ENCODE results near the gene ADGRA3. TPM values are rescaled to one million over a fixed set of nuclear protein-coding genes. Genes with fewer than 3 reads are reported as not detected.
"Not testable (repeated sequence)": the region's sequence is repeated elsewhere in the genome, so short reads cannot be mapped to it uniquely, and the experiment has no call there.

The ADGRA3 gene
- total RNA-seq, 4 donors from 2014 or later, result 10.4 to 32.2 (median 19.8) TPM

DNA sequence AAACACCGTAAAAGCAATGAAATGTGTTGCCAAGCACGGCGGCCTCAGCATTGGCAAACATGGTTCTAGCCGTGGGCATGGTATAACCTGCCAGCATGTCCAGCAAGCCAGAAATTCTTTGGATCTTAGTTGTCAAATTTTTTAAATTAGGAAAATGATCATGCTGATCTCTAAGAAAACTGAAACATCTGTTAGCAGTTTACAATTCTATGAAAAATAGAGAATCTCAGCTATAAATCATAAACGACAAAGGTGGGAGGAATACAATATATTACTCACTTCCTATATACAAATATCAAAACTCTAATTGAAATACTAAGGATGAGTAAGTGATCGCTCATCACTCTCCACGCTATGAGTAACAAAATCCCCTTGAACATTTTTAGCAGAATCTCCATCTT, 130.3 kb downstream of the ADGRA3 start:
- Histone ChIP-seq H3K36me3 (peaks cover 4% of the 10 kb centered on the region), H3K4me3 (no peak overlapping the region), H3K4me1 (no peaks in the 10 kb centered on the region), H3K9me3 (no peaks in the 10 kb centered on the region), H3K27me3 (no peaks in the 10 kb centered on the region), H3K27ac (no peak overlapping the region)
- TF ChIP-seq POLR2AphosphoS5 (IDR thresholded peaks at IDR 0.05), result no peak
- TF ChIP-seq, protein P1, sequence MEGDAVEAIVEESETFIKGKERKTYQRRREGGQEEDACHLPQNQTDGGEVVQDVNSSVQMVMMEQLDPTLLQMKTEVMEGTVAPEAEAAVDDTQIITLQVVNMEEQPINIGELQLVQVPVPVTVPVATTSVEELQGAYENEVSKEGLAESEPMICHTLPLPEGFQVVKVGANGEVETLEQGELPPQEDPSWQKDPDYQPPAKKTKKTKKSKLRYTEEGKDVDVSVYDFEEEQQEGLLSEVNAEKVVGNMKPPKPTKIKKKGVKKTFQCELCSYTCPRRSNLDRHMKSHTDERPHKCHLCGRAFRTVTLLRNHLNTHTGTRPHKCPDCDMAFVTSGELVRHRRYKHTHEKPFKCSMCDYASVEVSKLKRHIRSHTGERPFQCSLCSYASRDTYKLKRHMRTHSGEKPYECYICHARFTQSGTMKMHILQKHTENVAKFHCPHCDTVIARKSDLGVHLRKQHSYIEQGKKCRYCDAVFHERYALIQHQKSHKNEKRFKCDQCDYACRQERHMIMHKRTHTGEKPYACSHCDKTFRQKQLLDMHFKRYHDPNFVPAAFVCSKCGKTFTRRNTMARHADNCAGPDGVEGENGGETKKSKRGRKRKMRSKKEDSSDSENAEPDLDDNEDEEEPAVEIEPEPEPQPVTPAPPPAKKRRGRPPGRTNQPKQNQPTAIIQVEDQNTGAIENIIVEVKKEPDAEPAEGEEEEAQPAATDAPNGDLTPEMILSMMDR (IDR thresholded peaks at IDR 0.05), result no peak
- TF ChIP-seq EP300 (IDR thresholded peaks at IDR 0.05), result no peak
- TF ChIP-seq POLR2A (IDR thresholded peaks at IDR 0.05), result no peak
- 42% methylated on average over 7 of the region's 7 CpGs for WGBS
- DNase-seq (ENCODE audit: low spot score in 2 of 2), result no peak

GRCh38 chr4:22384154-22384553, 131.7 kb downstream of the ADGRA3 start:
- DNase-seq (ENCODE audit: low spot score in 2 of 2), result no peak
- TF ChIP-seq EP300 (IDR thresholded peaks at IDR 0.05) (no peak), POLR2AphosphoS5 (IDR thresholded peaks at IDR 0.05) (no peak), POLR2A (IDR thresholded peaks at IDR 0.05) (no peak)
- TF ChIP-seq, protein P1 (IDR thresholded peaks at IDR 0.05), result no peak
- Histone ChIP-seq H3K4me1 (no peaks in the 10 kb centered on the region), H3K36me3 (peaks cover 4% of the 10 kb centered on the region), H3K9me3 (no peaks in the 10 kb centered on the region), H3K27ac (no peak overlapping the region), H3K27me3 (no peaks in the 10 kb centered on the region), H3K4me3 (no peak overlapping the region)

DNA sequence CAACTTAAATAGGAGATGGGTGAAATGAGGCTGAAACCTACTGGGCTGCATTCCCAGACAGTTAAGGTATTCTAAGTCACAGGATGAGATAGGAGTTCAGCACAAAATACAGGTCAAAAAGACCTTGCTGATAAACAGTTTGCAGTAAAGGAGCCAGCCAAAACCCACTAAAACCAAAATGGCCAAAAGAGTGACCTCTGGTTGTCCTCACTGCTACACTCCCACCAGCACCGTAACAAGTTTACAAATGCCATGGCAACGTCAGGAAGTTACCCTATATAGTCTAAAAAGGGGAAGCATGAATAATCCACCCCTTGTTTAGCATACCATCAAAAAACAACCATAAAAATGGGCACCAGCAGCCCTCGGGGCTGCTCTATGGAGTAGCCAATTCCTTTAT, 133.7 kb downstream of the ADGRA3 start:
- H3K4me1 ChIP-seq; DNase-seq (ENCODE audit: low spot score in 2 of 2); H3K27me3 ChIP-seq; H3K36me3 ChIP-seq; H3K4me3 ChIP-seq; H3K27ac ChIP-seq; H3K9me3 ChIP-seq: not testable (repeated sequence)
- WGBS, result 78% methylated on average over 3 of the region's 3 CpGs

DNA sequence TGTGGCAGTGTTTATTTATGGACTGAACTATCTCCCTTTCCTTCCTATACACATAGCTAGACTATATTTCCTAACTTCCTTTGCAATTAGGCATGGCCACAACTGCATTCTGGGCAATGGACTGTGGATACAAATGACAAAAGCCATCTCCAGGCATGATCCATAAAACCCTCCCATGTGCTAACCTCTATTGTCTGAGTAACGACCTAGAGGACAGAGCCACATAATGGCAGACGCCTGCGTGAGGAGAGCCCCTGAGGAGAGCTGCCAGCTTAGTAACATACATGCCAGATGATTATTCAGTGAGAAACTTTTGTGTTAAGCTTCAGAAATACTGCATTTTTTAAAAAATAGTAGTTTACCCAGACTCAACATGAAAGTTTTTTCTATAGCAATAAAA, 142.9 kb downstream of the ADGRA3 start:
- Histone ChIP-seq H3K9me3 (peaks cover 4% of the 10 kb centered on the region), H3K27ac (no peak overlapping the region), H3K4me1 (no peaks in the 10 kb centered on the region), H3K4me3 (no peak overlapping the region), H3K27me3 (no peaks in the 10 kb centered on the region), H3K36me3 (no peaks in the 10 kb centered on the region)
- 77% methylated on average over 3 of the region's 3 CpGs for WGBS
- TF ChIP-seq, protein P1 (IDR thresholded peaks at IDR 0.05), result no peak
- no peak for DNase-seq (ENCODE audit: low spot score in 2 of 2)

DNA sequence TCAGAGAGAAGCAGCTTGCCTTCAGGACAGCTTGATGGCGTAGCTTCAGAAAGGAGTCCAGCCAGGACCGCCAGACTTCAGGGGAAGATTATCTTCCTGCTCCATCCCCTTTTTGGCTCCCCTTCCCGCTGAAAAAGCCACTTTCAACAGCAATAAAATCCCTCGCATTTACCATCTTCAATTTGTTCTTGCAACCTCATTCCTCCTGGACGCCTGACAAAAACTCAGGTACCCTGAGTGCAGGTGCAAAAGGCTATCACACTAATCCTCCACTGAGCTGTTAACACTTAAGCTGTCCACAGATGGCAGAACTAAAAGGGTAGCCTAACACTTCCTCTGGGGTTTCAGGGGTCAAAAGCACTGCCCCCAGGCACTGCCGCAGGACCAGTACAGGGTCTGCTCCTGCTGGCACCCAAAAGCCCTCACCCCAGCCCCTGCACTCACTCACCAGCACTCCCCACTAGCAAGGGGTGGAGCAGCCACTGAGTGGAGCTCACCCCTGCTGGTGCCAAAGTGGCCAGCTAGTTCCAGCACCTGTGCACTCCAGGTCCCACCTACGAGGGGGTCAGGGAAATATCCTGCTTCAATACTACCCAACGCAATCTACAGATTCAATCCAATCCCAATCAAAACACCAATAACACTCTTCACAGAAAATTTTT, 145.8 kb downstream of the ADGRA3 start:
- TF ChIP-seq POLR2A (IDR thresholded peaks at IDR 0.05), result no peak
- no peak for TF ChIP-seq EP300 (IDR thresholded peaks at IDR 0.05)
- TF ChIP-seq, protein P1 (IDR thresholded peaks at IDR 0.05), result no peak
- no peak for TF ChIP-seq POLR2AphosphoS5 (IDR thresholded peaks at IDR 0.05)

DNA sequence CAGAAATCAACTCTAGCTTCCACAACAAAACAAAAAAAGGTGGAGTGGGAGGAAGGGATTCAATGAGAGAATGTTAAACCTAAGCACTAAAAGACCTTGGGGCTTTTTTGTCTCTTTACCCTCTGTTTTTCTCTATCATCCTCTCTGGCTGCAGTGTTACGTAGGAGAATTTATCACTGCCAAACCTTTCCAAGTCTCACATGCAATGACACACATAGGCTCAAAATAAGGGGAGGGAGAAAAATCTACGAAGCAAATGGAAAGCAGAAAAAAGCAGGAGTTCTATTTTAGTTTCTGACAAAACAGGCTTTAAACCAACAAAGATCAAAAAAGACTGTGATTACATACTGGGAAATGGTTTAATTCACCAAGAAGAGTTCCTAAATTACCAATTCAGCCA, 152.1 kb downstream of the ADGRA3 start:
- WGBS, result 74% methylated on average over 2 of the region's 2 CpGs
- no peak overlapping the region for H3K27ac ChIP-seq
- no peak overlapping the region for H3K4me3 ChIP-seq
- no peaks in the 10 kb centered on the region for H3K36me3 ChIP-seq
- no peaks in the 10 kb centered on the region for H3K4me1 ChIP-seq
- no peak for TF ChIP-seq POLR2A (IDR thresholded peaks at IDR 0.05)
- no peak for TF ChIP-seq EP300 (IDR thresholded peaks at IDR 0.05)
- TF ChIP-seq, protein P1 (IDR thresholded peaks at IDR 0.05), result no peak
- no peak for TF ChIP-seq POLR2AphosphoS5 (IDR thresholded peaks at IDR 0.05)
- no peaks in the 10 kb centered on the region for H3K9me3 ChIP-seq
- no peak for DNase-seq (ENCODE audit: low spot score in 2 of 2)
- no peaks in the 10 kb centered on the region for H3K27me3 ChIP-seq

More for the DNA sequence above, 145.8 kb downstream of the ADGRA3 start:
- Histone ChIP-seq H3K9me3 (peaks cover 4% of the 10 kb centered on the region), H3K27me3 (no peaks in the 10 kb centered on the region), H3K36me3 (no peaks in the 10 kb centered on the region), H3K4me1 (no peaks in the 10 kb centered on the region), H3K4me3 (no peak overlapping the region), H3K27ac (no peak overlapping the region)
- WGBS, result 88% methylated on average over 8 of the region's 8 CpGs
- no peak for DNase-seq (ENCODE audit: low spot score in 2 of 2)
